Naive thymus-derived CD4-positive, alpha-beta T cell (primary cell): ENCODE measurements around the gene SMYD2. TPM values are rescaled to one million over a fixed set of nuclear protein-coding genes. Genes with fewer than 3 reads are reported as not detected.

ENCODE experiments used
- ATAC-seq: fragments of 150-1000 bp; cut with Tn5 transposase; 2 replicates; pipeline ENCODE4 v1.10.0; 2021; ENCODE audit warnings: mild to moderate bottlenecking, moderate library complexity
- CTCF ChIA-PET: fragments of 350-600 bp; sonication (Branson Sonifier 250); formaldehyde crosslinking; loops from one replicate; lab custom pipeline; 2021; ENCODE audit warnings: antibody characterized with exemption; lab: Charles Lee
- POLR2A ChIA-PET: fragments of 350-600 bp; sonication (Branson Sonifier 250); formaldehyde crosslinking; loops from one replicate; lab custom pipeline; 2021; ENCODE audit warnings: antibody characterized with exemption, inconsistent platforms; lab: Charles Lee
- DNase-seq, 9 donors: peaks; one replicate each; pipeline versions ENCODE4 v3.0.0 to v3.0.0-alpha.2; 2020 to 2022; ENCODE audit warnings: mixed read lengths in 1 of 9
- H3K27ac ChIP-seq: one replicate; pipeline ENCODE4 v1.7.0; 2013; ENCODE audit warnings: mild to moderate bottlenecking, low read depth, low read length, moderate library complexity
- H3K27me3 ChIP-seq, 2 donors: one replicate each; pipeline ENCODE4 v1.7.0; 2013; ENCODE audit warnings: low read length in 2 of 2, mild to moderate bottlenecking in 2 of 2, moderate library complexity in 2 of 2; ENCODE audit not compliant: control insufficient read depth in 2 of 2, insufficient read depth in 2 of 2
- H3K36me3 ChIP-seq, 3 experiments: 1 replicate in 2 of 3; 2 replicates in 1 of 3; pipeline ENCODE4 v1.7.0; 2013; ENCODE audit warnings: low read length in 3 of 3, mild to moderate bottlenecking in 3 of 3, moderate library complexity in 1 of 3; ENCODE audit not compliant: insufficient read depth in 3 of 3, control insufficient read depth in 2 of 3
- H3K4me1 ChIP-seq, 2 donors: one replicate each; pipeline ENCODE4 v1.7.0; 2013; ENCODE audit warnings: low read length in 2 of 2, mild to moderate bottlenecking in 2 of 2, moderate library complexity in 1 of 2; ENCODE audit not compliant: control insufficient read depth in 2 of 2, insufficient read depth in 2 of 2
- H3K4me3 ChIP-seq: 2 replicates; pipeline ENCODE4 v1.7.0; 2013; ENCODE audit warnings: mild to moderate bottlenecking, low read length
- H3K9me3 ChIP-seq, 3 experiments: 1 replicate in 2 of 3; 2 replicates in 1 of 3; pipeline ENCODE4 v1.7.0; 2013; ENCODE audit warnings: low read length in 3 of 3; ENCODE audit not compliant: control insufficient read depth in 2 of 3
- H3K27ac Mint-ChIP-seq, 9 donors: one replicate each; pipeline ENCODE4 v1.8.0; 2020 to 2022; ENCODE audit warnings: mixed read lengths in 9 of 9, mild to moderate bottlenecking in 8 of 9, moderate library complexity in 5 of 9, inconsistent platforms in 2 of 9
- H3K27me3 Mint-ChIP-seq, 5 donors: one replicate each; pipeline ENCODE4 v1.8.0; 2021 to 2022; ENCODE audit warnings: mixed read lengths in 5 of 5, mild to moderate bottlenecking in 1 of 5
- H3K36me3 Mint-ChIP-seq, 5 donors: one replicate each; pipeline ENCODE4 v1.8.0; 2020 to 2022; ENCODE audit warnings: mixed read lengths in 5 of 5, mild to moderate bottlenecking in 3 of 5, inconsistent platforms in 1 of 5
- H3K4me1 Mint-ChIP-seq, 7 donors: one replicate each; pipeline ENCODE4 v1.8.0; 2020 to 2022; ENCODE audit warnings: mixed read lengths in 7 of 7, mild to moderate bottlenecking in 3 of 7, inconsistent platforms in 1 of 7
- H3K4me3 Mint-ChIP-seq, 10 donors: one replicate each; pipeline ENCODE4 v1.8.0; 2020 to 2022; ENCODE audit warnings: mild to moderate bottlenecking in 10 of 10, mixed read lengths in 10 of 10, moderate library complexity in 6 of 10, inconsistent platforms in 2 of 10
- H3K9me3 Mint-ChIP-seq, 11 donors: one replicate each; pipeline ENCODE4 v1.8.0; 2020 to 2022; ENCODE audit warnings: mixed read lengths in 11 of 11, mild to moderate bottlenecking in 4 of 11, inconsistent platforms in 1 of 11, moderate library complexity in 1 of 11
- intact Hi-C, 2 donors: fragments of 100-400 bp; cut with micrococcal nuclease; formaldehyde crosslinking; loops; one replicate each; pipeline ENCODE4 v1.15.1; 2023
- polyA plus RNA-seq, 2 donors: library from polyadenylated mRNA; unstranded; fragments of 300-500 nt; fragmentation: Illumina TruSeq; gene quantifications; one replicate each; pipeline ENCODE4 v1.2.3, GENCODE V29; 2021
- total RNA-seq, 6 experiments: library from RNA in 5 of 6; stranded (reverse) in 5 of 6; gene quantifications; 1 replicate in 5 of 6; 2 replicates in 1 of 6; pipeline ENCODE4 v1.2.3 and lab custom pipeline; 2021 to 2026

SMYD2 gene
- total and polyA plus RNA-seq, 7 experiments from 2014 or later, result 24.3 to 55.0 (median 34.7) TPM

GRCh38 chr1:214324896-214325800 lies 44.2 kb downstream of the SMYD2 start:
- POLR2A ChIA-PET, result no interaction called here
- intact Hi-C loops, result loop anchor here (5.0 kb wide), 3 partner anchors 43 to 1203 kb away; partner anchors contain the start of genes SMYD2 (in 2 of the 2) and PROX1 (in 1 of the 2)
- peak overlapping the region in 3 of 9 donors; percentile 25 to 70 (median 48) for H3K27ac Mint-ChIP-seq

DNA sequence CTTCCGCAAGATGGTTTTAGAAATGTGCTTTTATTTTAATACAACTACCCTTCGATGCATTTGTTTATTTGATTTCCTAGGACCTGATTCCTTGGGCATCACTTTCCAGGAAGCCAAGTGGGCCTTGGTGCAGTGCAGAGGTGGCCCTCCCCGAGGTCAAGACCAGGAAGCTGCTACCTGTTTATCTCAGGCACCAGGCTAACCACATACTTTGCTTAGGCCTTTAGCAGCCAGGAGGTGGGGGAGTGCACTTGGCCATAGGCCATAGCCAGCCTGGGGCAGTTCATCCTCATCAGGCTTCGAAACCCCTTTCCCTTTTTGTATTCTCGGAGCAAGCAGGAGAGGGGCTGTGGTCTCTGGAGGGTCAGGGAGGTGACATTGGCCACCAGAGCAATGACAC lies 45.4 kb downstream of the SMYD2 start:
- Mint-ChIP-seq H3K4me3 (no peak overlapping the region), H3K27ac (peak overlapping the region in 4 of 9 donors; percentile 31 to 75 (median 61)), H3K27me3 (no peaks in the 10 kb centered on the region), H3K9me3 (no peaks in the 10 kb centered on the region), H3K4me1 (peaks cover 0 to 2% (median 0%) of the 10 kb centered on the region in 7 donors), H3K36me3 (peaks cover 0 to 43% (median 5%) of the 10 kb centered on the region in 5 donors)
- H3K27ac ChIP-seq, result no peak overlapping the region
- intact Hi-C loops, result loop anchor here (5.0 kb wide), 3 partner anchors 44 to 1204 kb away; partner anchors contain the start of genes SMYD2 (in 2 of the 2) and PROX1 (in 1 of the 2)
- ChIA-PET POLR2A (no interaction called here), CTCF (interaction anchor here (0.6 to 11.7 kb wide), 9 partner anchors 8 to 1198 kb away, joined by 3 to 312 read pairs (median 6); no protein-coding TSS in a partner anchor)
- H3K4me1 ChIP-seq, result no peaks in the 10 kb centered on the region
- H3K9me3 ChIP-seq, result no peaks in the 10 kb centered on the region
- peaks cover 0 to 59% (median 0%) of the 10 kb centered on the region in 3 experiments for H3K36me3 ChIP-seq
- no peaks in the 10 kb centered on the region for H3K27me3 ChIP-seq
- H3K4me3 ChIP-seq, result no peak overlapping the region
- no peak for DNase-seq
- ATAC-seq, result no peak

More at GRCh38 chr1:214324896-214325800, 44.2 kb downstream of the SMYD2 start:
- H3K36me3 Mint-ChIP-seq, result peaks cover 0 to 40% (median 5%) of the 10 kb centered on the region in 5 donors
- Histone ChIP-seq H3K27me3 (no peaks in the 10 kb centered on the region), H3K36me3 (peaks cover 0 to 51% (median 0%) of the 10 kb centered on the region in 3 experiments), H3K27ac (no peak overlapping the region), H3K4me1 (no peaks in the 10 kb centered on the region), H3K9me3 (no peaks in the 10 kb centered on the region), H3K4me3 (no peak overlapping the region)
- H3K4me3 Mint-ChIP-seq, result no peak overlapping the region
- CTCF ChIA-PET, result interaction anchor here (0.6 to 11.7 kb wide), 5 partner anchors 14 to 120 kb away, joined by 3 to 312 read pairs (median 4); no protein-coding TSS in a partner anchor
- H3K27me3 Mint-ChIP-seq, result no peaks in the 10 kb centered on the region
- ATAC-seq (no peak), DNase-seq (no peak)
- peaks cover 0 to 2% (median 0%) of the 10 kb centered on the region in 7 donors for H3K4me1 Mint-ChIP-seq
- H3K9me3 Mint-ChIP-seq, result no peaks in the 10 kb centered on the region

GRCh38 chr1:214327514-214327913 lies 46.6 kb downstream of the SMYD2 start:
- no peaks in the 10 kb centered on the region for H3K27me3 Mint-ChIP-seq
- no peaks in the 10 kb centered on the region for H3K9me3 Mint-ChIP-seq
- Histone ChIP-seq H3K4me1 (no peaks in the 10 kb centered on the region), H3K36me3 (peaks cover 0 to 62% (median 0%) of the 10 kb centered on the region in 3 experiments), H3K27ac (no peak overlapping the region), H3K9me3 (no peaks in the 10 kb centered on the region), H3K4me3 (no peak overlapping the region), H3K27me3 (no peaks in the 10 kb centered on the region)
- ATAC-seq (no peak), DNase-seq (no peak)
- H3K4me1 Mint-ChIP-seq, result peaks cover 0 to 3% (median 0%) of the 10 kb centered on the region in 7 donors
- CTCF ChIA-PET, result interaction anchor here (0.6 to 11.7 kb wide), 16 partner anchors 9 to 1198 kb away, joined by 3 to 312 read pairs (median 6); partner anchors contain the start of gene SMYD2
- POLR2A ChIA-PET, result interaction anchor here (0.8 to 2.3 kb wide), 4 partner anchors 47 to 547 kb away, joined by 3 to 9 read pairs (median 6); partner anchors contain the start of gene SMYD2
- no peak overlapping the region for H3K4me3 Mint-ChIP-seq
- peaks cover 0 to 42% (median 5%) of the 10 kb centered on the region in 5 donors for H3K36me3 Mint-ChIP-seq
- intact Hi-C loops, result loop anchor here (5.0 kb wide), 3 partner anchors 45 to 1205 kb away; partner anchors contain the start of genes SMYD2 (in 2 of the 2) and PROX1 (in 1 of the 2)
- H3K27ac Mint-ChIP-seq, result peak overlapping the region in 8 of 9 donors; percentile 26 to 75 (median 49)

DNA sequence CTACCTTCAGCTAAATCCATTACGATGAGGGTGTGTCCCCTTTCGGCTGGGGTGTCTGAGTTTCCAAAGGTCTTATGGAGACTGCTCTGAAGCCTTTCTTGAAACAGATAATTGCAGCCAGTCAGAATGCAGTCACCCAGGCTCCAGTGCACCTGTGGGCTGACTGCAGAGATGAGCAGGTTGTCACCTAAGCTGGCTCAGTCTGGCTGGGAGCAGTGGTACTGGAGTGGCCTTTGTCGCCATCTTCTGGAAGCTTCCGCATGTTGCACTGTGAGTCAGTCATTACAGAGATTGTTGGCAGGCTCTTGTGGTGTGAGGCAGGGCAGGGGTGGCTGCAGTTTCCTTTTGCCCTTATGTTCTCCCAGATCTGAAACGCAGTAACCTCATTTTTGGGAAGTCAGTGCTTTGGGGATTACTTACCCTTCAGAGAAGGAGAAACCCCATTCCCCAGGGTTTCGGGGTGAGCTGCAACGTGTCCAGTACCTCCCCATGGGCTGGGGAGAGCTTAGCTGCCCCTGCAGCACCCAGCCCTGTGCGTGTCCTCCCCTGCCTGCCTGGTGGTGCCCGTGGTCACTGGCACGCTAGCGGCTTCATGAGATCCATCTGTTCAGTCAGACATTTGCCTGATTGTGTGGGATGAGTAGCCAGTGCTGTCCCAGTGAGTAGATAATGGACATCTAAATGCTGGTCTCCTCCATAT lies 48.0 kb downstream of the SMYD2 start:
- no peaks in the 10 kb centered on the region for H3K9me3 Mint-ChIP-seq
- intact Hi-C loops, result loop anchor here (1.0 to 5.0 kb wide), 11 partner anchors 47 to 1207 kb away; partner anchors contain the start of genes SMYD2 (in 2 of the 2) and PROX1 (in 1 of the 2)
- H3K27ac Mint-ChIP-seq, result peak overlapping the region in 5 of 9 donors; percentile 14 to 80 (median 41)
- H3K4me3 Mint-ChIP-seq, result no peak overlapping the region
- Histone ChIP-seq H3K4me1 (no peaks in the 10 kb centered on the region), H3K27ac (no peak overlapping the region), H3K36me3 (peaks cover 0 to 65% (median 0%) of the 10 kb centered on the region in 3 experiments), H3K9me3 (no peaks in the 10 kb centered on the region), H3K27me3 (no peaks in the 10 kb centered on the region), H3K4me3 (no peak overlapping the region)
- DNase-seq, result peak; percentile 53 to 82 (median 75)
- H3K27me3 Mint-ChIP-seq, result no peaks in the 10 kb centered on the region
- peak; percentile 93 for ATAC-seq
- CTCF ChIA-PET, result interaction anchor here (0.5 to 11.7 kb wide), 20 partner anchors 8 to 1525 kb away, joined by 3 to 312 read pairs (median 4); no protein-coding TSS in a partner anchor
- POLR2A ChIA-PET, result interaction anchor here (1.4 to 2.3 kb wide), 3 partner anchors 48 to 67 kb away, joined by 5 to 9 read pairs (median 6); partner anchors contain the start of gene SMYD2
- H3K4me1 Mint-ChIP-seq, result peaks cover 0 to 11% (median 0%) of the 10 kb centered on the region in 7 donors
- H3K36me3 Mint-ChIP-seq, result peaks cover 0 to 43% (median 5%) of the 10 kb centered on the region in 5 donors

- DNase-seq, result no peak
- no peak for ATAC-seq
- ChIA-PET POLR2A (interaction anchor here (2.3 kb wide), 1 partner anchor 49 kb away, joined by 9 read pairs; the partner anchor contains the start of gene SMYD2), CTCF (interaction anchor here (1.2 to 11.7 kb wide), 12 partner anchors 8 to 1085 kb away, joined by 3 to 312 read pairs (median 6); no protein-coding TSS in a partner anchor)
- peaks cover 0 to 68% (median 2%) of the 10 kb centered on the region in 3 experiments for H3K36me3 ChIP-seq
- no peaks in the 10 kb centered on the region for H3K4me1 ChIP-seq
- Mint-ChIP-seq H3K4me1 (peaks cover 0 to 11% (median 0%) of the 10 kb centered on the region in 7 donors), H3K36me3 (peaks cover 0 to 45% (median 5%) of the 10 kb centered on the region in 5 donors), H3K9me3 (no peaks in the 10 kb centered on the region), H3K27me3 (no peaks in the 10 kb centered on the region), H3K27ac (no peak overlapping the region), H3K4me3 (no peak overlapping the region)
- no peak overlapping the region for H3K4me3 ChIP-seq
- no peak overlapping the region for H3K27ac ChIP-seq
- H3K9me3 ChIP-seq, result no peaks in the 10 kb centered on the region
- intact Hi-C loops, result loop anchor here (1.0 to 5.0 kb wide), 10 partner anchors 47 to 1207 kb away; partner anchors contain the start of genes SMYD2 (in 2 of the 2), CENPF (in 1 of the 2) and PROX1 (in 1 of the 2)
- no peaks in the 10 kb centered on the region for H3K27me3 ChIP-seq
Observed at GRCh38 chr1:214329470-214330220, 48.7 kb downstream of the SMYD2 start.
